ENCODE measurements around the gene KIF25. TPM values are rescaled to one million over a fixed set of nuclear protein-coding genes. Genes with fewer than 3 reads are reported as not detected.

Gene KIF25
- total RNA-seq, 1 experiment from 2014 or later: 0.59 TPM

DNA sequence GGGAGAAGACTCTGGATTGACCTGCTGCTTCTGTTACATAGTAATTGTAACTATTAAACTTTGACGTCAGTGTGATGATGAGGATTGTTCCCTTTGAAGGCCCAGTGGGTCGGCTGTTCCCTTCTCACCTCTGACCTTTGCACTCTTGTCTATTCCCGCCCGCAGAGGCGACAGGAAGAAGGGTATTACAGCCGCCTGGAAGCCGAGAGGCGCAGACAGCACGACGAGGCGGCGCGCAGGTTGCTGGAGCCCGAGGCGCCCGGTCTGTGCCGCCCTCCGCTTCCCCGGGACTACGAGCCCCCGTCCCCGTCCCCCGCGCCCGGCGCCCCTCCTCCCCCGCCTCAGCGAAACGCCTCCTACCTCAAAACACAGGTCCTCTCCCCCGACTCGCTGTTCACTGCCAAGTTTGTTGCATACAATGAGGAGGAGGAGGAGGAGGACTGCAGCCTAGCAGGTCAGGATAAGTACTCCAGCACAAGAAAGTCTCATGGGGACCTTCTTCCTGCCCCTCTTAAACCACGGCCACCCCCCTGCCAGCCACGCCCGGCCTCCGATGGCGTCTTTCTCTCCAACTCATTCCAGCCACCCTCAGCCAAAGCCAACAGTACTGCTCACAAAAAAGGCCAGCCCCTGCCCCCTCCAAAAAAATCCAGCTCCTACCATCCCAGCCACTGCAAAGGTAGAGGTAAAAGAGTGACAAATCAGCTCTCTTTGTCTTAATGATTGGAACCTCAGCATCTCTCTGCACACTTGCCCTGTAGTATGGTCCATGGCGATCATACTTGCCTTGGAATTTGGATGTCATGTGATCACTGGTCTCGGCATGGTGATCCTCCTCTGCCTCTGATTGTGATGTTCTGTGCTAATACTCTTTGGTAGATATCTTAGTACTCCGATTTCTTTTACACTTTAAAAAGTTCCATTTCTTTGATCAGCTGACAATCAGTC, 31.6 kb upstream of the KIF25 start:
- H3K27ac Mint-ChIP-seq: peak overlapping the region in 1 of 3 experiments; percentile 7; a peak in 1 of 7 replicates
- Histone ChIP-seq H4K20me1 (ENCODE audit: control insufficient read depth, insufficient read depth, insufficient read length) (no peaks in the 10 kb centered on the region), H3K23me2 (ENCODE audit: insufficient read length, low read depth, low read length, poor library complexity, severe bottlenecking) (no peaks in the 10 kb centered on the region), H3K27ac (ENCODE audit: insufficient read length, low read depth, low read length) (no peak overlapping the region), H4K91ac (ENCODE audit: insufficient read length, low read depth, low read length) (no peak overlapping the region), H3T11ph (ENCODE audit: low read length) (no peak overlapping the region), H2BK15ac (ENCODE audit: low read depth, low read length) (no peak overlapping the region), H3K79me2 (ENCODE audit: insufficient read depth, low read length) (no peaks in the 10 kb centered on the region), H3K14ac (ENCODE audit: insufficient read depth, low read length) (no peak overlapping the region), H3K4ac (ENCODE audit: low read depth, low read length) (no peak overlapping the region), H3K4me2 (ENCODE audit: insufficient read depth, insufficient read length, low read length) (no peak overlapping the region), H2AFZ (ENCODE audit: low read length) (no peak overlapping the region), H3K4me1 (ENCODE audit: insufficient read depth, low read length) (no peaks in the 10 kb centered on the region), H2BK20ac (ENCODE audit: low read depth, low read length, poor library complexity, severe bottlenecking) (no peak overlapping the region), H3K23ac (ENCODE audit: insufficient read length, low read depth, low read length) (no peak overlapping the region), H2BK120ac (ENCODE audit: low read depth, low read length, poor library complexity, severe bottlenecking) (no peak overlapping the region), H3K79me1 (ENCODE audit: insufficient read depth, low read depth, low read length, poor library complexity, severe bottlenecking) (no peaks in the 10 kb centered on the region), H3K9ac (ENCODE audit: extremely low read depth, insufficient read length, low read length) (no peak overlapping the region), H4K5ac (ENCODE audit: insufficient read length, low read depth, low read length) (no peak overlapping the region), H2BK5ac (ENCODE audit: insufficient read length, low read length) (no peak overlapping the region), H3K27me3 (ENCODE audit: insufficient read depth, low read length) (no peaks in the 10 kb centered on the region), H3K56ac (ENCODE audit: insufficient read length, low read depth, low read length) (no peak overlapping the region), H4K8ac (replicated peaks; ENCODE audit: insufficient read length, low read depth, low read length) (no peak overlapping the region), H3K9me3 (ENCODE audit: control insufficient read depth, low read depth, low read length) (no peaks in the 10 kb centered on the region), H2BK12ac (ENCODE audit: insufficient read length, low read depth, low read length) (no peak overlapping the region), H3K18ac (ENCODE audit: insufficient read length, low read depth, low read length) (no peak overlapping the region), H2AK5ac (ENCODE audit: insufficient read length, low read length) (no peak overlapping the region)
- no CpG with 5 or more reads among the region's 39 CpGs for WGBS (ENCODE audit: extremely low coverage, insufficient read length, low lambda C conversion rate)
- no peaks in the 10 kb centered on the region for H3K9me3 Mint-ChIP-seq
- peaks cover 36 to 84% (median 73%) of the 10 kb centered on the region in 3 experiments for H3K36me3 Mint-ChIP-seq (ENCODE audit: insufficient read depth in 1 of 3, low read depth in 3 of 3)
- H3K4me3 Mint-ChIP-seq: no peak overlapping the region
- no peaks in the 10 kb centered on the region for H3K27me3 Mint-ChIP-seq (ENCODE audit: low read depth)
- TF ChIP-seq, protein P1, sequence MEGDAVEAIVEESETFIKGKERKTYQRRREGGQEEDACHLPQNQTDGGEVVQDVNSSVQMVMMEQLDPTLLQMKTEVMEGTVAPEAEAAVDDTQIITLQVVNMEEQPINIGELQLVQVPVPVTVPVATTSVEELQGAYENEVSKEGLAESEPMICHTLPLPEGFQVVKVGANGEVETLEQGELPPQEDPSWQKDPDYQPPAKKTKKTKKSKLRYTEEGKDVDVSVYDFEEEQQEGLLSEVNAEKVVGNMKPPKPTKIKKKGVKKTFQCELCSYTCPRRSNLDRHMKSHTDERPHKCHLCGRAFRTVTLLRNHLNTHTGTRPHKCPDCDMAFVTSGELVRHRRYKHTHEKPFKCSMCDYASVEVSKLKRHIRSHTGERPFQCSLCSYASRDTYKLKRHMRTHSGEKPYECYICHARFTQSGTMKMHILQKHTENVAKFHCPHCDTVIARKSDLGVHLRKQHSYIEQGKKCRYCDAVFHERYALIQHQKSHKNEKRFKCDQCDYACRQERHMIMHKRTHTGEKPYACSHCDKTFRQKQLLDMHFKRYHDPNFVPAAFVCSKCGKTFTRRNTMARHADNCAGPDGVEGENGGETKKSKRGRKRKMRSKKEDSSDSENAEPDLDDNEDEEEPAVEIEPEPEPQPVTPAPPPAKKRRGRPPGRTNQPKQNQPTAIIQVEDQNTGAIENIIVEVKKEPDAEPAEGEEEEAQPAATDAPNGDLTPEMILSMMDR (conservative IDR thresholded peaks at IDR 0.05): no peak
- no peak for DNase-seq
- H3K4me1 Mint-ChIP-seq: no peaks in the 10 kb centered on the region

All from H9 (cell line).